ENCODE measurements around the gene SLC2A9.
"Not testable (repeated sequence)": the region's sequence is repeated elsewhere in the genome, so short reads cannot be mapped to it uniquely, and the experiment has no call there.

The SLC2A9 gene

GRCh38 chr4:9804918-9805317 is 216.4 kb downstream of the SLC2A9 start:
- no peak for DNase-seq (ENCODE audit: low spot score)
- no peak for TF ChIP-seq CTCF (IDR thresholded peaks at IDR 0.05; ENCODE audit: extremely low read depth, insufficient read depth, missing control alignments)
- in situ Hi-C loops (cut with MboI; ENCODE audit: low pct_unique_long_range_greater_than_20kb, low sequenced_read_pairs, unreplicated experiment): no loop called here

DNA sequence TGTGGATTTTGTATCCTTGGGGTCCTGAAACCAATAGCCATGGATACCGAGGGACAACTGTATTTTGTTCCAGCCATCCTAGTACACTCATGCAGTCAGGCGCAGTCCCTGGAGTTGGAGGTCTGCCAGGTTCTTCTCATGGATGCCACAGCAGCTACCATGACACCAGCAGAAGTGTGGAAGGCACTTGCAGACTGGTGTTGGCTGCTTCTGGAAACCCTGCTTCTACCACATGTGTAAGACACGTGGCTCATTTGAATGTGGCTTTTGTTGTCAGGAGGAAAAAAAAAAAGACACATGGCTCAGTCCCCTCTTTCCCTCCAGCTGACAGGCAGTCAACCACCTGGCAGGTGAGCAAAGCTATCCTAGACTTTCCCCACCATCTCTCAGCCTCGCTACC is 220.4 kb downstream of the SLC2A9 start:
- no peak for DNase-seq (ENCODE audit: low spot score)
- in situ Hi-C loops (cut with MboI; ENCODE audit: low pct_unique_long_range_greater_than_20kb, low sequenced_read_pairs, unreplicated experiment): no loop called here
- no peak for TF ChIP-seq CTCF (IDR thresholded peaks at IDR 0.05; ENCODE audit: extremely low read depth, insufficient read depth, missing control alignments)

GRCh38 chr4:9796641-9797040 is 224.7 kb downstream of the SLC2A9 start:
- in situ Hi-C loops (cut with MboI; ENCODE audit: low pct_unique_long_range_greater_than_20kb, low sequenced_read_pairs, unreplicated experiment); DNase-seq (ENCODE audit: low spot score): not testable (repeated sequence)

GRCh38 chr4:9792381-9792780 is 228.9 kb downstream of the SLC2A9 start:
- DNase-seq (ENCODE audit: low spot score): no peak
- TF ChIP-seq CTCF (IDR thresholded peaks at IDR 0.05; ENCODE audit: extremely low read depth, insufficient read depth, missing control alignments): no peak
- in situ Hi-C loops (cut with MboI; ENCODE audit: low pct_unique_long_range_greater_than_20kb, low sequenced_read_pairs, unreplicated experiment): no loop called here

- in situ Hi-C loops (cut with MboI; ENCODE audit: low pct_unique_long_range_greater_than_20kb, low sequenced_read_pairs, unreplicated experiment); DNase-seq (ENCODE audit: low spot score): not testable (repeated sequence)
Measured at GRCh38 chr4:9785891-9786290, 235.4 kb downstream of the SLC2A9 start.

DNA sequence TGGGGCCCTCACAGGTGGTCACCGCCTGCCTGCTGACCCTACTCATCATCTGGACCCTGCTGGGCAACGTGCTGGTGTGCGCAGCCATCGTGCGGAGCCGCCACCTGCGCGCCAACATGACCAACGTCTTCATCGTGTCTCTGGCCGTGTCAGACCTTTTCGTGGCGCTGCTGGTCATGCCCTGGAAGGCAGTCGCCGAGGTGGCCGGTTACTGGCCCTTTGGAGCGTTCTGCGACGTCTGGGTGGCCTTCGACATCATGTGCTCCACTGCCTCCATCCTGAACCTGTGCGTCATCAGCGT is 239.2 kb downstream of the SLC2A9 start:
- in situ Hi-C loops (cut with MboI; ENCODE audit: low pct_unique_long_range_greater_than_20kb, low sequenced_read_pairs, unreplicated experiment): no loop called here
- no peak for DNase-seq (ENCODE audit: low spot score)
- no peak for TF ChIP-seq CTCF (IDR thresholded peaks at IDR 0.05; ENCODE audit: extremely low read depth, insufficient read depth, missing control alignments)

DNA sequence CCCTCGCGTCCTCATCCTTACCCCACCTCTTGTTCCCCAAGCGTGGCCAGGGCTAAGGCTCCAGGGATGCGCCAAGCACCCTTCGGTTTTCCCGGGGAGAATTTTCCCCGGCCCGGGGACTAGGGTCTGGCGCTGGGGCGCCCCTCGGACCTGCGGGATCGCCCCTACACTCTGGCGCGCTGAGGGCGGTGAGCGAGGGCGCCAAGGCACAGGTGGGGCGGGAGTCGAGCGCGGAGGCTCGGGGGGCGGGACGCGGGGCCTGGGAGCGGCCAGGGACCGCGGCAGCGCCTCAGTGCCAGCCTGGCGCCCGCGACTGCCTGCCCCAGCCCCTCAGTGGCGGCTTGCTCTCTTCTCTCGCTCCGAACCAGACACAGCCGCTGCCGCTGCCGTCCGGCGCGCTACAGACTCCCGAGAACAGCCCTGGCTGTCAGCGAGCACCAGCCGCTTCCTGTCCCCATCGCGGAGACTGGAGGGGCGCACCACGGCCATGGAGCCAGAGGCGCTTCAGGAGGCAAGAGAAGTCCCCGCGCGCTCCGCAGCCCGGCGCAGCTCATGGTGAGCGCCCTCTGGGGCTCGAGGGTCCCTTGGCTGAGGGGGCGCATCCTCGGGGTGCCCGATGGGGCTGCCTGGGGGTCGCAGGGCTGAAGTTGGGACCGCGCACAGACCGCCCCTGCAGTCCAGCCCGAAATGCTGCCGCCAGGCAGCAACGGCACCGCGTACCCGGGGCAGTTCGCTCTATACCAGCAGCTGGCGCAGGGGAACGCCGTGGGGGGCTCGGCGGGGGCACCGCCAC is 239.8 kb downstream of the SLC2A9 start, which contains the start of gene DRD5:
TSS of gene DRD5 (plus strand) at position 292 of the 793 bp plus-strand sequence. CDS start at position 688, 396 bp downstream.
- DNase-seq (ENCODE audit: low spot score): no peak
- in situ Hi-C loops (cut with MboI; ENCODE audit: low pct_unique_long_range_greater_than_20kb, low sequenced_read_pairs, unreplicated experiment): no loop called here
- TF ChIP-seq CTCF (IDR thresholded peaks at IDR 0.05; ENCODE audit: extremely low read depth, insufficient read depth, missing control alignments): no peak
